Mesenchymal stem cell (in vitro differentiated cells and primary cell): Measurements from ENCODE around the gene TPM4.

Source experiments
- DNase-seq: peaks from one replicate; pipeline ENCODE4 v3.0.0-alpha.2; 2013
- H2AFZ ChIP-seq: one replicate; pipeline ENCODE4 v1.6.1; 2013; ENCODE audit warnings: low read depth, mild to moderate bottlenecking, control low read depth, inconsistent platforms, low read length, moderate library complexity
- H2AK5ac ChIP-seq: 2 replicates; pipeline ENCODE4 v1.6.1; 2013; ENCODE audit warnings: low read length, moderate library complexity, mild to moderate bottlenecking, inconsistent platforms; ENCODE audit not compliant: severe bottlenecking
- H2BK120ac ChIP-seq: one replicate; pipeline ENCODE4 v1.6.1; 2013; ENCODE audit warnings: low read depth, mild to moderate bottlenecking, inconsistent platforms, low read length, moderate library complexity
- H2BK12ac ChIP-seq, 2 experiments: one replicate each; pipeline ENCODE4 v1.6.1; 2013; ENCODE audit warnings: inconsistent platforms in 2 of 2, low read length in 2 of 2, mild to moderate bottlenecking in 2 of 2, moderate library complexity in 2 of 2, control low read depth in 1 of 2
- H2BK15ac ChIP-seq: one replicate; pipeline ENCODE4 v1.6.1; 2013; ENCODE audit warnings: mild to moderate bottlenecking, low read depth, inconsistent platforms; ENCODE audit not compliant: poor library complexity, severe bottlenecking
- H2BK5ac ChIP-seq: 2 replicates; pipeline ENCODE4 v1.6.1; 2013; ENCODE audit warnings: low read depth, mild to moderate bottlenecking, low read length, control low read depth, inconsistent platforms; ENCODE audit not compliant: poor library complexity, severe bottlenecking
- H3K14ac ChIP-seq, 2 experiments: one replicate each; pipeline ENCODE4 v1.6.1; 2013; ENCODE audit warnings: inconsistent platforms in 2 of 2, low read length in 2 of 2, control low read depth in 1 of 2, mild to moderate bottlenecking in 1 of 2, moderate library complexity in 1 of 2
- H3K18ac ChIP-seq, 2 experiments: one replicate each; pipeline ENCODE4 v1.6.1; 2013; ENCODE audit warnings: inconsistent platforms in 2 of 2, low read length in 2 of 2, control low read depth in 1 of 2, low read depth in 1 of 2, mild to moderate bottlenecking in 1 of 2
- H3K23ac ChIP-seq, 2 experiments: one replicate each; pipeline ENCODE4 v1.6.1; 2013; ENCODE audit warnings: inconsistent platforms in 2 of 2, low read length in 2 of 2, mild to moderate bottlenecking in 2 of 2, moderate library complexity in 2 of 2, control low read depth in 1 of 2
- H3K27ac ChIP-seq: 2 replicates; pipeline ENCODE4 v1.5.1; 2013; ENCODE audit warnings: mild to moderate bottlenecking, moderate library complexity, low read length, control low read depth, inconsistent platforms; ENCODE audit not compliant: poor library complexity, severe bottlenecking
- H3K27me3 ChIP-seq, 2 experiments: 2 replicates each; pipeline versions ENCODE4 v1.6.1 to v1.7.0; 2013; ENCODE audit warnings: low read length in 2 of 2, mild to moderate bottlenecking in 2 of 2, moderate library complexity in 2 of 2, control low read depth in 1 of 2, inconsistent platforms in 1 of 2; ENCODE audit not compliant: control insufficient read depth in 1 of 2, insufficient read depth in 1 of 2
- H3K36me3 ChIP-seq, 2 experiments: 2 replicates each; pipeline versions ENCODE4 v1.6.1 to v1.7.0; 2013; ENCODE audit warnings: low read length in 2 of 2, control low read depth in 1 of 2, inconsistent platforms in 1 of 2, low read depth in 1 of 2, mild to moderate bottlenecking in 1 of 2; ENCODE audit not compliant: insufficient read depth in 2 of 2, control insufficient read depth in 1 of 2
- H3K4ac ChIP-seq, 2 experiments: one replicate each; pipeline ENCODE4 v1.6.1; 2013; ENCODE audit warnings: inconsistent platforms in 2 of 2, low read length in 2 of 2, mild to moderate bottlenecking in 2 of 2, moderate library complexity in 2 of 2, control low read depth in 1 of 2, low read depth in 1 of 2
- H3K4me1 ChIP-seq: 2 replicates; pipeline ENCODE4 v1.6.1; 2013; ENCODE audit warnings: low read depth, low read length, control low read depth; ENCODE audit not compliant: control insufficient read depth, insufficient read depth
- H3K4me2 ChIP-seq: 2 replicates; pipeline ENCODE4 v1.6.1; 2013; ENCODE audit warnings: low read length, mild to moderate bottlenecking, inconsistent platforms; ENCODE audit not compliant: poor library complexity, severe bottlenecking
- H3K4me3 ChIP-seq, 2 experiments: 2 replicates each; pipeline versions ENCODE4 v1.5.1 to v1.7.0; 2013; ENCODE audit warnings: low read length in 2 of 2, mild to moderate bottlenecking in 2 of 2, control low read depth in 1 of 2, low read depth in 1 of 2; ENCODE audit not compliant: insufficient read depth in 1 of 2
- H3K79me1 ChIP-seq: replicated peaks from 2 replicates; pipeline ENCODE4 v1.6.1; 2013; ENCODE audit warnings: mild to moderate bottlenecking, control low read depth, low read length, inconsistent platforms; ENCODE audit not compliant: poor library complexity, severe bottlenecking
- H3K9ac ChIP-seq: 2 replicates; pipeline ENCODE4 v1.7.0; 2013; ENCODE audit warnings: mild to moderate bottlenecking, low read length, moderate library complexity
- H3K9me3 ChIP-seq: 2 replicates; pipeline ENCODE4 v1.7.0; 2013; ENCODE audit warnings: mild to moderate bottlenecking, low read length; ENCODE audit not compliant: control insufficient read depth
- H4K8ac ChIP-seq: one replicate; pipeline ENCODE4 v1.6.1; 2013; ENCODE audit warnings: inconsistent platforms, mild to moderate bottlenecking, low read length, moderate library complexity
- H4K91ac ChIP-seq: one replicate; pipeline ENCODE4 v1.6.1; 2013; ENCODE audit warnings: mild to moderate bottlenecking, low read length, inconsistent platforms
- WGBS: methylation state at CpG from one replicate; pipeline ENCODE4 v1.1.7; 2013; ENCODE audit warnings: mixed read lengths; 5-methylcytosine and 5-hydroxymethylcytosine counted together

TPM4 gene

GRCh38 chr19:16036397-16036925, 39.8 kb upstream of the TPM4 start:
- no peaks in the 10 kb centered on the region for H3K79me1 ChIP-seq
- H2BK15ac ChIP-seq: no peak overlapping the region
- 75% methylated on average over 10 of the region's 10 CpGs for WGBS
- no peak overlapping the region for H3K14ac ChIP-seq
- H2BK12ac ChIP-seq: no peak overlapping the region
- no peak overlapping the region for H2BK120ac ChIP-seq
- no peaks in the 10 kb centered on the region for H3K36me3 ChIP-seq
- no peaks in the 10 kb centered on the region for H3K9me3 ChIP-seq
- peaks cover 4% of the 10 kb centered on the region for H3K4me1 ChIP-seq
- H3K27me3 ChIP-seq: peaks cover 0 to 2% of the 10 kb centered on the region in 2 experiments
- no peak overlapping the region for H3K9ac ChIP-seq
- no peak overlapping the region for H2BK5ac ChIP-seq
- H4K8ac ChIP-seq: no peak overlapping the region
- H3K4ac ChIP-seq: peak overlapping the region in 1 of 2 experiments; percentile 21
- H3K4me3 ChIP-seq: no peak overlapping the region
- no peak for DNase-seq
- no peak overlapping the region for H3K27ac ChIP-seq
- no peak overlapping the region for H2AK5ac ChIP-seq
- H3K23ac ChIP-seq: no peak overlapping the region
- no peak overlapping the region for H4K91ac ChIP-seq
- H3K18ac ChIP-seq: no peak overlapping the region
- no peak overlapping the region for H3K4me2 ChIP-seq
- H2AFZ ChIP-seq: peak overlapping the region; percentile 2

GRCh38 chr19:16036941-16037340, 39.4 kb upstream of the TPM4 start:
- Histone ChIP-seq H2BK5ac (no peak overlapping the region), H2AK5ac (no peak overlapping the region), H2AFZ (no peak overlapping the region), H3K14ac (no peak overlapping the region), H3K4me3 (no peak overlapping the region), H3K4me2 (no peak overlapping the region), H4K8ac (no peak overlapping the region), H3K27ac (no peak overlapping the region), H3K4ac (no peak overlapping the region), H3K9me3 (no peaks in the 10 kb centered on the region), H3K23ac (no peak overlapping the region), H2BK15ac (no peak overlapping the region), H3K79me1 (no peaks in the 10 kb centered on the region), H2BK12ac (no peak overlapping the region), H3K36me3 (no peaks in the 10 kb centered on the region), H4K91ac (no peak overlapping the region), H3K27me3 (peaks cover 0 to 2% of the 10 kb centered on the region in 2 experiments), H3K4me1 (peaks cover 4% of the 10 kb centered on the region), H3K18ac (no peak overlapping the region), H2BK120ac (no peak overlapping the region), H3K9ac (no peak overlapping the region)
- WGBS: 77% methylated on average over 11 of the region's 11 CpGs
- DNase-seq: no peak

GRCh38 chr19:16037424-16038195, 38.7 kb upstream of the TPM4 start:
- no peak overlapping the region for H4K8ac ChIP-seq
- no peak overlapping the region for H3K4ac ChIP-seq
- no peak overlapping the region for H2AK5ac ChIP-seq
- H3K23ac ChIP-seq: no peak overlapping the region
- no peak overlapping the region for H3K14ac ChIP-seq
- H3K9me3 ChIP-seq: no peaks in the 10 kb centered on the region
- peaks cover 0 to 2% of the 10 kb centered on the region in 2 experiments for H3K27me3 ChIP-seq
- H2BK12ac ChIP-seq: no peak overlapping the region
- no peak overlapping the region for H3K18ac ChIP-seq
- peaks cover 4% of the 10 kb centered on the region for H3K4me1 ChIP-seq
- no peak for DNase-seq
- H3K4me2 ChIP-seq: no peak overlapping the region
- no peak overlapping the region for H2AFZ ChIP-seq
- H2BK15ac ChIP-seq: no peak overlapping the region
- H3K27ac ChIP-seq: no peak overlapping the region
- no peak overlapping the region for H3K4me3 ChIP-seq
- H4K91ac ChIP-seq: no peak overlapping the region
- H3K36me3 ChIP-seq: no peaks in the 10 kb centered on the region
- no peak overlapping the region for H2BK120ac ChIP-seq
- 88% methylated on average over 16 of the region's 17 CpGs for WGBS
- H3K79me1 ChIP-seq: no peaks in the 10 kb centered on the region
- no peak overlapping the region for H3K9ac ChIP-seq
- no peak overlapping the region for H2BK5ac ChIP-seq

GRCh38 chr19:16038196-16038695, 38.0 kb upstream of the TPM4 start:
- Histone ChIP-seq H3K9me3 (no peaks in the 10 kb centered on the region), H2BK12ac (no peak overlapping the region), H3K4ac (no peak overlapping the region), H3K9ac (no peak overlapping the region), H3K4me2 (no peak overlapping the region), H3K23ac (no peak overlapping the region), H4K8ac (no peak overlapping the region), H2AFZ (no peak overlapping the region), H3K36me3 (no peaks in the 10 kb centered on the region), H2BK120ac (no peak overlapping the region), H3K79me1 (no peaks in the 10 kb centered on the region), H3K18ac (no peak overlapping the region), H3K27ac (no peak overlapping the region), H2AK5ac (no peak overlapping the region), H2BK5ac (no peak overlapping the region), H3K4me3 (no peak overlapping the region), H3K4me1 (peaks cover 6% of the 10 kb centered on the region), H3K14ac (no peak overlapping the region), H3K27me3 (peaks cover 0 to 2% of the 10 kb centered on the region in 2 experiments), H4K91ac (no peak overlapping the region), H2BK15ac (no peak overlapping the region)
- DNase-seq: no peak
- WGBS: 91% methylated on average over 5 of the region's 5 CpGs
